ENCODE data around the gene SLC25A42.
"Not testable (repeated sequence)": the region's sequence is repeated elsewhere in the genome, so short reads cannot be mapped to it uniquely, and the experiment has no call there.

SLC25A42 gene

DNA sequence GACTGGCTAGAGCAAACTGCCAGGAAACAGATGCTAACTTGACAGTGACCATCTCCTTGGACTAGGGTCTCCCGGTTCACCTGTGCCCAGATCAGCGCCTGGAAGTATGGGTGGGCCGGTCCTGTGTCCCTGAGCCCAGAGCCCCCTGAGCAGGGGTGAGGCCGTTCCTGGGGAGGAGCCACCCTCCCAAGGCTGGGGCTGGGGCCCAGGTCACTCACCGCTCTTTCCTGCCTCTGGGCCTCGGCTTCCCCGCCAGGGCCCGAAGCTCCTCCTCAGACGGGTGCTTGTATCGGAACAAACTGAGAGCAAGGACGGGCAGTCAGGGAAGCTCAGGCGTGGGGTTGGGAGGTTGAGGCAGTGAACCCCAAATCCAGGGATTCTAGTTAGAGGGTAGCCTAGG lies 69.1 kb downstream of the SLC25A42 start:
- no peak for DNase-seq

DNA sequence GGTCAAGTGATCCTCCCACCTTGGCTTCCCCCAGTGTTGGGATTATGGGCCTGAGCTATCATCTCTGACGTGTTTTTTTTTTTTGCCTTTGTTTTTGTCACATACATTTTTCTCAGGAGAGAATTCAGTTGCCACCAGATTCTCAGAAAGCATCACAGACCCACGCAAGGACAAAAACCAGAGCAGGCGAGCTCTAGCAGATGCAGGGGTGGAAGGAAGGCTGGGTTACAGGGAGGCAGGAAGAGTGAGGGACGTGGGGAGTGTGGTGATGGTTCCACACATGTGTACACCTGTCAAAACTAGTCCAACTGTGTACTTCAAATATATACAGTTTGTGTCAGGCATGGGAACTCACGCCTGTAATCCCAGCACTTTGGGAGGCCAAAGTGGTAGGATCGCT lies 70.2 kb downstream of the SLC25A42 start:
- peak in 5 of 56 donors; percentile 1 to 16 (median 9) for DNase-seq

DNA sequence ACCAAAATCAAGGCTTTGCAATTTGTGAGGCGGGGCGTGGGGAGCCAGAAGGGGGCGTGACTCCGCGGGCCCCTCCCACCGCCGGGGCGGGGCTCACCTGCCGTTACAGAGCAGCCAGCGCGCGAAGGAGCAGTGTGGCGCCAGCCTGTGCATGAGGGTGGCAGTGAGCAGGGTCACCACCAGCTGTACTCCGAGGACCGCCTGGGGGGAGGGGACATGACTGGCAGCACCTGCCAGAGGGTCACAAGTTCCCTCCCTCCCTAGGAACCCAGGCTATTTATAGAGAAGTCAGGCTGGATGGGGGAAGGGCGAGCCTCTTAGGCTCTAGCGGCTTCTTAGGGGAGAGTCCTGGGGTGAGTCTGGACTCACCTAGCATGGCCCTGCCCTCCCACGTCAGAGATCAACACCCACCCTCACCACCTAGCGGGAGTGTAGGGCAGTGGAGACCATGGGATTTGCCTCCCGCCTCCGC lies 70.9 kb downstream of the SLC25A42 start:
- DNase-seq, result peak in 1 of 56 donors; percentile 30

DNA sequence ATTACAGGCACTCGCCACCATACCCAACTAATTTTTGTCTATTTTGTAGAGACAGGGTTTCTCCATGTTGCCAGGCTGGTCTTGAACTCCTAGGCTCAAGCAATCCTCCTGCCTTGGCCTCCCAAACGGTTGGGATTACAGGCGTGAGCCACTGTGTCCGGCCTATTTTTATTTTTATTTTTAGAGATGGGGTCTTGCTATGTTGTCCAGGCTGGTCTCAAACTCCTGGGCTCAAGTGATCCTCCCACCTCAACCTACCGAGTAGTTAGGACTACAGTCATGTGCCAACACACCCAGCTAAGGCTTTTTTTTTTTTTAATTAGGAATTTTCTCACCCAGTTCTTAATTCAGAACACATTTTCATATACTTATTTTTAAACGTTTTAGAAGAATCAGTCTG lies 71.9 kb downstream of the SLC25A42 start:
- not testable (repeated sequence) for DNase-seq

DNA sequence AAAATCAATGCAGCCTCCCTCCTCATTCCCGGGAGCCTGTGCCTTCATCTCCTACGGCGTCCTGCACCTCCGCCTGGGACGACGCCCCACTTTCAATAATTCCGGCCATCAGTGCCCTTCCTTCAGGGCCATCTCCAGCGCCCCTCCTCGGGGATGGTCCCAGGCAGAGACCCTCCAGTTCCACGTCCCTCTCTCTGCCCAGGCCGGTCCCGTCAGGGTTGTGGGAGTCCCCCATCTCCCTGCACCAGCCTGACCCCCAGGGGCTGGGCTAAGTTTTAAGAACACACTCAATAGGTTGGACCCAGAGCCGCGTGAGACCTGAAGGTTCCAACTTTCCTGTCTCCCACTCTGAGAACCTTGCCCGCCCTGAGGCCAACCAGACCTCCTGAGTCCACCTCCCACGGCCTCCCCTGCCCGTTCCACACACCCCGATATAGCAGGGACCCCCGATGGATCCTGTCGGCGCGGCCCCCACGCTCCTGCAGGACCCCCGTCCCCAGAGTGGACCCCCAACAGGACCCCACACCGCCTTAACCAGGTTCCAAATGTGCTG lies 73.8 kb downstream of the SLC25A42 start:
- DNase-seq, result peak in 3 of 56 donors; percentile 23 to 41 (median 28)

DNA sequence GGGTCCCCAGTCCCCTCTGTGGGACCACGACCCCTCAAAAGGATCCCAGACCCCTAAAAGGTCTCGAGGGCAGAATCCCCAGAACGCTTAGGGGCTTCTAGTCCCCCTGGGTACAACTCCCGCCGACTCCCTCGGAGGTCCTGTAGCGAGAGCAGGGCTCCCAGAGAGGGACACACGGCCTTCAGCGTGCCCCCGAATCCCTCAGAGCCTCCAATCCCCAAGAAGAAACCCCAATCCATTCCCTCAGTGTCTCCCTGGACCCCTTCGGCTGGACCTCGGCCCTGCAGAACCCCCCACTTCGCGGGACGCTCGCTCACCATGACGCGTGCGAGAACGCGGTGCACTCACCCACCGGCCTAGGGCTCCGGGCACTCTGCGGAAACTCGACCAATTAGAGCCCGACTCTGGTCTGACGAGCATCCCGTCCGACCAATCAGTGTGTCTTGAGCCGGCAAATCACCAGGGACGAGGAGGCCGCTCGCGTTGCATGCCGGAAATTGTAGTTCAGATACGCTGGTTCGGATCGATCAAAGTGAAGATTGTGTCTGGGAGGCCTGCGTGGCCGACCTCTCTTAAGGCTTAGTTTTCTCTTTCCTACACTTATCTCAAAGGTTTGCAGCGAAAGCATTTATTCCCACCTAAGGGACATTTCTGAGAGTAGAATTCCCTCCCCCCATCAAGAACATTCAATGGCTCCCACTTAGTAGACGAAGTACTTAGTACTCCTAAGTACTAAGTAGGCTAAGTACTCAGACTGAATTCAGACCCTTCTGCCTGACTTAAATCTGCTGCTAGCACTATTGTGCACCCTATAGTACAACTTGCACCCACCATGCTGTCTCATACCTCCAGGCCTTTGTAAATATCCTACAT lies 74.6 kb downstream of the SLC25A42 start, which contains the start of gene TMEM161A:
Gene TMEM161A (minus strand): TSS at position 370 of the 873 bp plus-strand sequence. CDS start 50 bp downstream, at position 320.
- DNase-seq, result peak; percentile 66 to 98 (median 93)

DNA sequence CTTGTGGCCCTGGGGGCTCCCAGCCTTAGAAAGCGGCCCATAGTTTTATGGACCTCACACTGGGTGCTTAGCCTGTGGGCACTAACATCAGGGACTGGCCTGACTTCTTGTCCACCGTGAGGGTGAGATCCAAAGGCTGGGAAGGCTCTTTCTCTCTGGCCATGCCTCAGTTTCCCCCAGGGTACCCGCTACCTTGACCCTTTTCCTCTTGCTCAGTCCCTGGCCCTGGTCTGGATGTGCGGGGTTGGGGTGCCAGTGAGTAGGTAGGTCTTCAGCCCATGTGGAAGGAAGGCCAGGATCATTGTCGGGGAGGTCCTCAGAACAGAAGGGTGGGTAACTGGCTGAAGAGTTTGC lies 76.1 kb downstream of the SLC25A42 start:
- DNase-seq, result peak in 1 of 56 donors; percentile 2

DNA sequence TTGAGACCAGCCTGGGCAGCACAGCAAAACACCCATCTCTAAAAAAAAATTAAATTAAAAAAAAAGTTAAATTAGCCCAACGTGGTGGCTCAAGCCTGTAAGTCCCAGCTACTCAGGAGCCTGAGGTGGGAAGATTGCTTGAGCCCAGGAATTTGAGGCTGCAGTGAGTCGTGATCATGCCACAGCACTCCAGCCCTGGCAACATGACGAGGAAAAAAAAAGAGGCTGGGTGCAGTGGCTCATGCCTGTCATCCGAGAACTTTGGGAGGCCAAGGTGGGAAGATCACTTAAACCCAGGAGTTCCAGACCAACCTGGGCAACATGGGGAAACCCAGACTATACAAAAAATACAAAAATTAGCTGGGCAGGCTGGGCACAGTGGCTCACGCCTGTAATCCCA lies 76.7 kb downstream of the SLC25A42 start:
- no peak for DNase-seq

DNA sequence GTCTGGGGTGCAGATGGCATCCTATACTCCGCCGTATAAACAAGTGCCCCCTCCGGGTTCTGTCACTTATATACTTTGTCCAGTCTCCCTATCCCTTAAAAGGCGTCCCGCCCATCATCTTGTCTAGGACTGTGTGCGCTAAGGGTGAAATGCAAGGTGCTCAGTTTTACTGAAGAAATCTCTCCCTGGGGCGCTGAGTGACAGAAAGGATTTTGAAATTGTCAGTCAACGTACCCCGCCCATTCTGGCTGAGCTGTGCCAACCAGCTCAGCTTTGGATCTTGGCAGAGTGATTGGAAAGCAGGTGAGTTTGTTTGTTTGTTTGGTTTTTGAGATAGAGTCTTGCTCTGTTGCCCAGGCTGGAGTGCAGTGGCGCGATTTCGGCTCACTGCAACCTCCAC lies 78.6 kb downstream of the SLC25A42 start:
- DNase-seq, result no peak

DNA sequence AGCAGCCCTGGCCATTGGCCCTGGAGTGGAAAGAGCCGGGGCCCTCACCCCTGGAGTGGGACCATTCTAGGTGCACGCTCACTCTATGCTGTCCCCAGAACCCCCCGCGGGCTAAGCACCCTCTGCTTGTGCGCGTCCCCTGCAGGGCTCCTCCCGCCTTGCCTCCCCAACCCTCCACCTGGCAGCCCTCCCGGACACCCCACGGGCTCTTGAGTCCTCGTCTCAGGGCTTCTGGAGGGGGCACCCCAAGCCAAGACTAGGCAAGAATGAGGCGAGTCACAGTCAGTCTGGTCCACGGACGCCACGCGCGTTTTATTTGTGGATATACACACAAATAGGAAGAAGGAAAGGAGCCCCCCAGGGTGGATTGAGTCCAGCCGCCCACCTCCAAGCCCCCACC lies 81.5 kb downstream of the SLC25A42 start:
- DNase-seq, result no peak

DNA sequence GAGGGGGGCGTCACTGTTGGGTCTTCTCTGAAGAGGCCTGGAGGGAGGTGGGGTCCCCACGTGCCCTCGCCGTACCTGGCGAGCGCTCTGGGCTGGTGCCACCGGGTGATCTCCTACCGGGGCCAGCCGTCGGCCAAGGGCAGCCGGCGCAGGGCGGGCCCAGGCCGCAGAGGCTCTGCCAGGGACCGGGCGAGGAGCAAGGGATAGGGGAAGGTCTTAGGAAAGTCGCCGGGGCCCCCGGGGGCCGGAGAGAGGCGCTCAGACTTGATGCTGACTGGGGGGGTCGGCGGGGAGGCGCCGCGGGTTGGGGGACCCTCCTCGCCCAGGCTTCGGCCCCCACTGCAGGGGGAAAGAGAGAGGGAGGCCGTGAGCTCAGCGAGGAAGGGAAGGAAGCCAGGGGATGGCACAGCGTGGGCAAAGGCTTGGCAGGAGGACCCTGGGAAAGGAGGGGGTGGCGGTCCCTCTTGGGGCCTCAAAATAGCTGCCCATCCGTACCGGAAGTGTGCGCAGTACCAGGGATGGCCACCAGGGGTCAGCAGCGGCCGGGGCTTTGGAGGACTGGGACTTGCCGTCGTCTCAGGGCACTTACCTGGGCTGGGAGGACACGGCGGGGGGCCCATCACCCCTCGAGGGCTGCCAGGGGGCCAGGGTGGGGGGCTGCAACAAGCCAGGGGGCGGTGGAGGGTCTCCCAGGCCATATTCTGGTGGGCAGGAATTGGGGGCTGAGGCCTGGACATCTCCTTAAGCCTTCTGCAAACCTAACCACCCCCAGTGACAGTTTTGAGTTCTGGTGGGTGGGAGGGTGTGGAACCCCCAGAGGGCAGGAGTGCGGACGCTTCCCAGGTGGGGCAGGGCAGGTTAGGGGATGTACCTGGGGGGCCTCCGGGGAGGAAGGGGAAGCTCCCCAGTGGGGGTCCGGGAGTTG lies 82.2 kb downstream of the SLC25A42 start:
- peak in 44 of 56 donors; percentile 6 to 84 (median 39) for DNase-seq

DNA sequence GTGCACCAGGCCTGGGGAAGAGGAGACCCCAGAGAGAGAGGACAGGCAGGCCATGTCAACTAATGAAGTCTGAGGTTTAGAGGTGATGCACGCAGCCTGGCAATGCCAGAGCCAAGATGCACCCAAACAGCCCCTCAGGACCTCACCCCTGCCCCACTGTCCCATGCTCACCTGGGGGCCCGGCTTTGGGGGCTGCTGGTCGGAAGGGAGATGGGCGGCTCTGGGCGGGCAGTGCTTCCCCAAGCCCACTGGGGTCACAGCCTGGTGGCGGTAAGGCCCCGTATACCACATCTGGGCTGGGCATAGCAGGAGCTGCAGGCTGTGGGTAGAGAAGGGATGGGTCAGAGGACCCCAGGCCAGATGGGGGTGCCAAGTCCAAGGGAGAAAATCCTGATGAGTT lies 83.1 kb downstream of the SLC25A42 start:
- no peak for DNase-seq

DNA sequence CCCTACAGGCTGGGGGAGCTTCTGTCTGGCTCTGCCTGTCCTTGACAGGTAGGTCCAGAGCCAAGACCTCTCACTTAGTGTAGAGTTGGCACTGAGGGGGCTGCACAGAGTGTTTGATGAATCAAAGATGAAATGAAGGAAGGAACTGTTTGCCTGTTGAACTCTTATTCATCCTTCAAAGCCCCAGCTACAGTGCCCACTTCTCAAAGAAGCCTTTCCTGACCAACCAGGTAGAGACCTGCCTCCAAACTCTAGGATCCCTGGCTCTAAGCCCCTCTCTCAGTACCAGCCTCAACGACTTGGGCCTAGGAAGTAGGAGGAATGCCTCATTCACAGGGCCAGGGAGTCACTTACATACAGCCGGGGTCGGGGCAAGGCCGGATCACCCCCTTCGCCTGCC lies 83.5 kb downstream of the SLC25A42 start:
- DNase-seq, result no peak

DNA sequence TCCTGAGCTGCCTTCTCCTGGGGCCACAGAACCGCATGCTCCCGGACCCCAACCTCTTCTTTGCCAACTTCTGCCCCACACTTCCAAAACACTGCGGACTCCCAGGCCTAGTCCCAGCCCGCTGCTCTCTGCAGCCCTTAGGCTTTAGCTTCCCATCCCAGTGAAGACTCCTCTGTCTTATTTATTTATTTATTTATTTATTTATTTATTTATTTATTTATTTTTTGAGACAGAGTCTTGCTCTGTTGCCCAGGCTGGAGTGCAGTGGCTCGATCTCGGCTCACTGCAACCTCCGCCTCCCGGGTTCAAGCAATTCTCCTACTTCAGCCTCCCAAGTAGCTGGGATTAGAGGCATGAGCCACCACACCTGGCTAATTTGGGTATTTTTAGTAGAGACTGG lies 84.7 kb downstream of the SLC25A42 start:
- DNase-seq, result not testable (repeated sequence)

DNA sequence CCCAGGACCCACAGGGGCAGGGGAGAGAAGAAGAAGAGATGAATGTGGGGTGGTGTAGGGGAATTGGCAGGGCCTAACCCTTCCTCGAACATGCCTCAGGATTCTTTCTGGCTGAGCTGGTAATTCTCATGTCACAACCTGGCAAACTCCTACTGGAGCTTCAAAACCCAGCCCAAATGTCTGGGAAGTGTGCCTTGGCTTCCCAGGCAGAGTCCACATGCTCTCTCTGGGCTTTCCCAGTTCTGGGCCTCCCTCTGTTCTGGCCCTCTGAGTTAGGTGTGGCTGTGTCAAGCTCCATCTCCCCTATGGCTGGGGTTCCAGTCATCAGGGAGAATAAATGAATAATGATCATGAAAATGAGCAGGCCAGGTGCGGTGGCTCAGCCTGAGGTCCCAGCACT lies 85.6 kb downstream of the SLC25A42 start:
- no peak for DNase-seq

DNA sequence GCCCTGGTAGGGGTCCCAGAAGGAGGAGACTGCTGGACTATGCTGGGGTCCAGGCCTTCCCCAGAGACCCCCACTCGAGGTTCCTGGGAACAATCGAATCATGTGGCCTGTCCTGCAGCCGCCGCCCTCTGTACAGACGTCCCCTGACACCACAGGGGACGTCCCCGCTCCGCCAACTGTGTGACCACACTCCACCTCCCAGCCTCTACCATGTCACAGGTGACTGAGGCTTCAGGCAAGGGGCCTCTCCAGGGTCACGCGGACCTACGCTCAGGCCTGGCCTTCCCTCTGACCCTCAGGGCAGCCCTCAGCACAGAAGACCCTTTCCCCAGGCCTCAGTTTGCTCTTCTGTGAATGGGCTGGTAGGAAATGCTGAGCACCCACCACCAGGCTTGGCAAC lies 87.6 kb downstream of the SLC25A42 start:
- DNase-seq, result no peak

DNA sequence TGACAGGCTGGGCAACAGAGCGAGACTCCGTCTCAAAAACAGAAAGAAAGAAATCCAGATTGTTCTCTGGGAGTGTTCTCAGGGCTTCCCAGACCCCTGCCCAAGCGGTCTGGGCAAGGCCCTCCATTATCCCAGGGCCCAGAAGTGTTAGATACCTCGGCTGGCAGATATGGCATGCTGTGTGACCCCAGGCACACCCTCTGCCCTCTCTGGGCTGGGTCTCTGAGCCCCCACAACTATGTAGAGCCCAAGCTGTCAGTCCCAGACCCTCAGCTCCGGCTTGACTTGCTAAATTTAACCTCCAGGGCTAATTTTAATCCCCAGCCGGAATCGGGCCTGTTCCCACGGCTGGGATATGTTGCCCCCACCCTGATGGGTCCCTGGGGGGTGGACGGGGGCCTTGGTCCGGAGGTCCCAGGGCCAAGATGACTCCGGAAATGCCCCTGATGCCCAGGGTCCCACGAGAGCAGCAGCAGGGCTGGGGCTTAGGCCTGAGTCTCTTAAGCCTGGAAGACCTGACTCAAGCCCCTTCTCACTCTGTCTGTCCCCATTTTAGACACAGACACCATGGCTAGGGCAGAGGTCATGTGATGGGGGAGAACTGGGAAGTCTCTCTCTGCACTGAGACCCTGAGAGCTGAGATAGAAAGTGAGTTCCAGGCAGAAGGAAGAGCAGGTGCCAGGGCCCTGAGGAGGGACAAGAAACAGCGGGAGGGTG lies 89.0 kb downstream of the SLC25A42 start:
- DNase-seq, result no peak

DNA sequence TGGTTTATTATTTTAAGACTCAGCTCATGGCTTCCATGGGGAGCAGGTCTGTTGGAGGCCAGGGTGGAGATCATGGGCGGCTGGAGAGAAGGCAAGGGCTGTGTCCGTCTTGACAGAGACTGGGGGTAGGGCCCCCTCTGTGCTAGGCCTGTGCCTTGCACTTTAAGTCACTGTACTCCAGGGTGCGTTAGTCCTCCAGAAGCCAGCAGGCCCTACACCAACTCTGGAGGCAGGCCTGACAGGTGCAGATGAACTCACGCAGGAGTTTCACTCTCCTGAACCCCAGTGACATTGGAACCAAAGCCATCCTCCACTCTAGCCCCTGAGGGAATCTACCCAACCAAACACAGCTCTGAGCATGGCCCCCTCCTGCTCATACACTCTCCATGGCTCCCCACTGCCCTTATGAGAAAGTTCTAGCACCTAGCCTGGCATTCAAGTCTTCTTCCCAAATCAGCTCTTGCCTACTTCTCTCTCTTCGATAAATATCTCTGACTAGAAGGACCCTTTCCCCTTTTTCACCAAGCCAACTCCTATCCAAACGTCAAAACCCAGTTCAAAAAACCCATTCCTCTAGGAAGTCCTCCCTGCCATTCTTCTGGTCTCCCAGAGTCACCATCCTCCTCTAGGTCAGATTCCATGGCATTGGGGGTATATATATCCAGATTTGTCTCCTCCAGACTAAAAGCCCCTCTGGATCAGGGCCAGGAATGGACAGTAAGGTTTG lies 91.1 kb downstream of the SLC25A42 start:
- no peak for DNase-seq

DNA sequence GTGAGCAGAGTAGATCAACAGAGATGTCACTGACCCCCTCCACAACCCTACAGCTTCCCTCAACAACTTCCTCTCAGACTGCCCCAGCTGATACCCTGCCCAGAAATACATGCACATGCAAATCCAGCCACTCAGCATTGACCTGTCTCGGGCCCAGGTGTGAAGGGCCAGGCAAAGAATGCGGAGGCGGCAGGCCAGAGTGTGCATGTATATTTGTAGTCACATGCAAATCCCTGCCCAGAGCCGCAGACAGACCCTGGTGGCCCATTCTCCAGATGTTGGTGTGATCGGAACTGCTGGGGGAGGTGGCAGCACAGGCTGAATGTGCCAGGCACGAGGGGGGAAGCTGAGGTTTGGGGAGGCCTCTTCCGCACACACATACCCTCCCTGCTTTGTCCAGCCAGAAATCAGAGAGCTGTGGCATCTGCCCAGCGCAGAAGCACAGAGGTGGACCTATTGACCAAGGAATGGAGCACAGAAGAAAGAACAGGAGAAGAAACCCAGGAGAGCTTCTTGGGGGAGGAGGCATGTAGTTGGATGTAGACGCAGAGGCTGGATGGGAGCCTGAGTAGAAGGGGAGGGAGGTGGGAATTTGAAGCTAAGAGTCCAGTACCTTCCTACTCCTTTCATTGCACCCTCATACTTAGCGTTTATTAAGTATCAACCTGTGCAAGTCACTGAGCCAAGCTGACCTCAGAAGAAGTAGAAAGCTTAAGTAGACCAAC lies 91.9 kb downstream of the SLC25A42 start:
- DNase-seq, result no peak

DNA sequence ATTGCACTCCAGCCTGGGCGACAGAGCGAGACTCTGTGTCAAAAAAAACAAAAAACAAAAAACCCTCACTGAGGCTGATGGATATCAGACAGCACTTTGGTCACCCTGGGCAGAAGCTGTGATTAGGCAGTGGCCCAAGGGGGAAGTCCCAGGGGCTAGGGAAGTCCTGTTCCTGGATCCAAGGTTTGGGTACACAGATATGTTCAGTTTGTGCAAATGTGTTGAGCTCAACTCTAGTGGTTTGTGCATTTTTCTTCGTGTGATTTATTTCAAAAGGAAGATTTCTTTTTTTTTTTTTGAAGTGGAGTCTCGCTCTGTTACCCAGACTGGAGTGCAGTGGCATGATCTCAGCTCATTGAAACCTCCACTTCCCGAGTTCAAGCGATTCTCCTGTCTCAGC lies 94.0 kb downstream of the SLC25A42 start:
- DNase-seq, result no peak
